HG02623 (cell line): ENCODE results near the gene SULT6B1.
A peak's percentile ranks its signal among the peaks of the same experiment; 100 is the strongest.
"Not testable (repeated sequence)": the region's sequence is repeated elsewhere in the genome, so short reads cannot be mapped to it uniquely, and the experiment has no call there.

Source experiments
- ATAC-seq: cut with Tn5 transposase; IDR thresholded peaks from one replicate; pipeline ENCODE4 v1.9.1; 2021; ENCODE audit warnings: moderate library complexity; ENCODE audit not compliant: unreplicated experiment

Gene SULT6B1, protein sequence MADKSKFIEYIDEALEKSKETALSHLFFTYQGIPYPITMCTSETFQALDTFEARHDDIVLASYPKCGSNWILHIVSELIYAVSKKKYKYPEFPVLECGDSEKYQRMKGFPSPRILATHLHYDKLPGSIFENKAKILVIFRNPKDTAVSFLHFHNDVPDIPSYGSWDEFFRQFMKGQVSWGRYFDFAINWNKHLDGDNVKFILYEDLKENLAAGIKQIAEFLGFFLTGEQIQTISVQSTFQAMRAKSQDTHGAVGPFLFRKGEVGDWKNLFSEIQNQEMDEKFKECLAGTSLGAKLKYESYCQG

DNA sequence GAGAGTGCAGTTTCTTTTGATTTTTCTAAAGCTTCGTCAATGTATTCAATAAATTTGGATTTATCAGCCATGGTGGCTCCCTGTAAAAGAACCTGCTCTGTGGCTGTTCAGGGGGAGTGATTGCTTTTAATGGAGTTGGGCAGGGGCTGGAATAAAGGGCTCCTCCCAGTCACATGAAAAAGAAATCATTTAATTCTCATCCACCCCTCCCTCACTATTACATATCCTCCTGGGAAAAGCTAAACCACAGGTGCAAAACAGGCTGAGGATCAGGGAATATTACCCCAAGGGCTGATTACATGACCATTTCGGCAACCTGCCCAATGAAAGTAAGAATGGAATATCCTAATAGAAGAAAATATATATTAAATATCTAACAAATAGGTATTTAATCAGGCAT, at the start of gene SULT6B1:
TSS of gene SULT6B1 (minus strand) at position 101 of the 400 bp plus-strand sequence. CDS start at position 71, 30 bp downstream.
- no peak for ATAC-seq

DNA sequence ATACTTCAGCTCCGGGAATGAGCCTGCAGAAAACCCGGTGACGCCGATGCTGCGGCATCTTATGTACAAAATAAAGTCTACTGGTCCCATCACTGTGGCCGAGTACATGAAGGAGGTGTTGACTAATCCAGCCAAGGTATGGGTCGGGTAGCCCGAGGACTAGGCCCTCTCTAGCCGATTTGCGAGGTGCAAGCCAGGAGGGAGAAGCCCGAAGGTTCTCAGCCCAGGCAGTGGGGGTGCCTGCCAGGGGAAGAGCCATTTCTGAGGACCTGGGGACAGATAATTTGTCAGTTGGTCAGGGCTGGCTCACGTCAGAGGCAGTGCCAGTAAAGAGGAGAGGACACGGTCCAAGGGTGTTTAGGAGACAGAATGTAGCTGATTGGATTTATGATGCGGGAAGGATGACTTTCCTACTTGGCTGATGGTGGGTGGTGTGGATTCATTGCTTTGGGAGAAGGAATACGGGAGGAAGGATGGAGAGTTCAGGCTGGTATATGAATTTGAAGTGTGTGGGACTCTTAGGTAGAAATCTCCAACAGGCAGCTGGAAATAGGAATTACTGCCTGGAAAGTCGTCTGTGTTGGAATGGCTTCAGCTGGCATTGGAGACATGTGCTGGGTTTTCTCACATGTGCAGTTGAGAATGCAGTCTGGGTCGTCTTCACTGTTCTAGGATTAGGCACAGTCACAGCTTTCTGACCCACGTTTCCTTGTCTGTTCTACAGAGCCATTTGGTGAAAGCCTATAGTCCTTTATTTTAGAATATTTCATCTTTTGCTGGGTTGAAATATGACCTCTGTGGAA, 43.9 kb upstream of the SULT6B1 start:
- no peak for ATAC-seq

DNA sequence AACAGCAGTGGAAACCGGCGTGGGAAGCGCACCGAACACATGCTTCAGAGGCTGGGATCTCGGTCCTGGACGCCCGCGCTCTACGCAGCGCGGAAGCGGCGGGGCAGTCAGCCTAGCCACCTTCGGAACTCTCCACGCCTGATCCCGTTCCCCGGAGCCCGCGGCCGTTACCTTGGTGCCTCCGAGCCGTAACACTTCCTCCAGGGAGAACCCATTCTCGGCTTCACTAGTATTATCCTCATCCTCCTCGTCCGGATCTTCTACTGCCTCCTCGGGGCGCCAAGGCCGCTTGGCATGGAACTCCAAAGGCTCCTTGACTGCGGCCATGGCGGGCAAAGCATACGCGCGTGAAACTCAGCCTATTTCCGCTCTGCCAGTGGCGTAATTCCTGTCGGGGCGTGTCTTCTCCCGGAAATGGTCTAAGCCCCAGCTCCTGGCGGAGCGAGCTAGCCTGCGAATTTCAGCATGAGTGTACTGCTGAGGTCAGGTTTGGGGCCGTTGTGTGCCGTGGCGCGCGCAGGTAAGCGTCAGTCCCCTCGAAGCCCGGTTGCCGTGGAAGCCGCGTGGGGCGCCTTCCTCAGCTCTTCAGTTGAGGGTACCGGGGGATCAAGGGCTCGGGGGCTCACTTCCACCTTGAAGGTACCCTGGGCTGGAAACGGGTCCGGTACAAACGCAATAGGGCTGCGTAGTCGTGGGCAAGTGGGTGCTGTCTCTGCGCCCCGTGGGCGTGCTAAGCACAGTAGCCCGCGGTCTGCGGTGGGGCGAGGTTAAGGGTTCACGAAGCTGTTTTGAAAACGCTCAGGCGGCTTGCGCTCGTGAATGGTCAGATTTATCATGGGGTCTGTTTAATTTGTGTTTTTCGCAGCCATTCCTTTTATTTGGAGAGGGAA, 43.0 kb upstream of the SULT6B1 start, which contains the start of the genes CEBPZ and NDUFAF7:
TSS of gene CEBPZ (minus strand) at position 356 of the 890 bp plus-strand sequence. CDS start at position 327, 29 bp downstream.
TSS of gene NDUFAF7 (plus strand) at position 418 of the 890 bp plus-strand sequence. CDS start at position 466, 48 bp downstream.
- peak; percentile 95 for ATAC-seq

DNA sequence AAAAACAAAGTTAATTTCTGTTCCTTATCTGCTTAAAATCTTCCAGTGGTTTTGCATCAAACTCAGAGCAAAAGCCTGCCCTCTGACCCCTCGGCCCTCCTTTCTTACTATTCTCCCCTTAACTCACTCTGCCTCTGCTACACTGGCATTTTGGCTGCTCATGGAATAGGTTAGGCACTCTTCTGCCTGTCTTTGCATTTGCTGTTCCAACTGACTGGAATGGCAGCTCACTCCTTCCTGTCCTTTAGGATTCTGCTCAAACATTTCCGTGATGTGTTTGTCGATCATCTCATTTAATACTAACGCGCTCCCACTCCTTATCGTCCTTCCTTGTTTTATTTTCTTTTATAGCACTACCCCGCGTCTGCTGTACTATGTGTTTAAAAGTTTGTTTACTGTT, 42.1 kb upstream of the SULT6B1 start:
- ATAC-seq: no peak

DNA sequence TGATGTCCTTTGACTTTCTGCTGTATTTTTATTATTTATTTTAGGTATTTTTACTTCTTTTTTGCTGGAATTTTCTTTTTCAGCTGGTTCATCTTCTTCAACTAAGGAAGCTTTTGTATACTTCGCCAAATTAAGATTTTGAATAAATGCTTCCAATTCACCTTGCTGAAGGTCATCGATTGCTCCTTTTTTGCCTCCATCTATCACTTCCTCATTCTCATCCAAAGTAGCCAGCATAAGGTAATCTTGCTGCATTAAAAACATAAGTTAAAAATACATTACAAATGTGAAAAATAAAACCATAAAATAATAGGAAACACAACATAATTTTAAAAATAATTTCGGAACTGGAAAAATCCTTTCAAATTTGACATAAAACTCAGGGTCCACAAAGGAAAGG, 40.3 kb upstream of the SULT6B1 start:
- ATAC-seq: no peak

DNA sequence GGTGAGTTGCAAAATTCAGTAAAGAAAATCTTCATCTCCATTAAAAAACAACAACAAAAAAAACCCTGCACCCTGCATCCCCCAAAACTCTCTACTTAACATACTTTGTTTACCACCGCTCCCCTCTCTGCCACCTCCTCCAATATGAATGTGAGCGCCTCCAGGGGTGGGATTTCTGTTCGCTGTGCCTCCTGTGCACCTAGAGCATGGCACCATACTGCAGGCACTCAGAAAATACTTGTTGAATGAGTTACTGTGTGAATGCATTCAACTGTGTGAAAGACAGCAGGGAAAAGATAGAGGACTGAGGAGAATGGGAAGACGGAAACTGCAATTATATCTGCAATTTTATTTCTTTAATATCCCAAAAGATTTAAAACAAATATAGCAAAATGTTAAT, 38.4 kb upstream of the SULT6B1 start:
- ATAC-seq: no peak

DNA sequence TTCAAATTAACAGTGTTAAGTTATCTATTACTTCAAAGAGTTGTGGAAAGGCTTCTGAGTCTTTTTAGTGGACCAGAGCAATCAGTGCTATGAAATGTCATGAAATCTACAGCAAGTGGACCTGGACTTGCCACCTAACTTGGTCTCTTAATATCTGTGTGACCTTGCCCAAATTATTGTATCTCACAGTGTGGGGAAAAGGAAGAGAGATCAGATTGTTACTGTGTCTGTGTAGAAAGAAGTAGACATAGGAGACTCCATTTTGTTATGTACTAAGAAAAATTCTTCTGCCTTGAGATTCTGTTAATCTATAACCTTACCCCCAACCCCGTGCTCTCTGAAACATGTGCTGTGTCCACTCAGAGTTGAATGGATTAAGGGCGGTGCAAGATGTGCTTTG, 36.7 kb upstream of the SULT6B1 start:
- ATAC-seq: not testable (repeated sequence)

DNA sequence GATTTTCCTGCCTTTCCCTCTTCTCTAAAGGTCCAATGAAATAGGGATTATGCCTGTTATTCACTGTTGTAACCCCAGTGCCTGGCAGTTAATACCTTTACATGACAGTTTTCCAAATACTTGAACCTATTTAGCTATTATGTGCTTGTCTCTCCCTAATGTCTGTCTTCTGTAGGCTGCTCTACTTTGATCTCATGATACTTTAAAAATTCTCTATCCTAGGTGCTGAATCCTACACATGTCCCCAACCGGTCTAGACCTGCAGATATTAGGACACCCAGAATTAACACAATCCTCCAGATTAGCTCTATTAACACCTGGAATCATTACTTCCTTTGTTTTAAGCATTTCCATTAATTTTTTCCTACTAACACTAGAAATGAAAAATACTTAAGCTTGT, 35.6 kb upstream of the SULT6B1 start:
- ATAC-seq: no peak

DNA sequence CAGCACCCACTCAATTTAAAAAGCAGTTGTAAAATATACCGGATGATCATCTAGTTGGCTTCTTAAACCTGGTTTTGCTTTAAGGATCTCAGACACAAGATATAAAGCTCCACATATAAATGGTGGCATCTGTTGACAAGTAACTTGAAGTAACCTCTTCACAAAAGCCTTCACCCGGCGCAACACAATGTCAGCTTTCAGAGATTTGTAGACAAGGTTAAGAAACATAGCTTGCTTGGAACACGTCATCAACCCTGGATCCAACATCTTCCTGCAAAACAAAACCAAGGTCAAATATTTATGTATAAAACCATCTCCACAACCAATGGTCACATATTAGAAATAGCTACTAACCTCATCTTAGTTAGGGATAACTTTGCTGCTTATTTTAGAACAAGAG, 34.7 kb upstream of the SULT6B1 start:
- ATAC-seq: no peak

DNA sequence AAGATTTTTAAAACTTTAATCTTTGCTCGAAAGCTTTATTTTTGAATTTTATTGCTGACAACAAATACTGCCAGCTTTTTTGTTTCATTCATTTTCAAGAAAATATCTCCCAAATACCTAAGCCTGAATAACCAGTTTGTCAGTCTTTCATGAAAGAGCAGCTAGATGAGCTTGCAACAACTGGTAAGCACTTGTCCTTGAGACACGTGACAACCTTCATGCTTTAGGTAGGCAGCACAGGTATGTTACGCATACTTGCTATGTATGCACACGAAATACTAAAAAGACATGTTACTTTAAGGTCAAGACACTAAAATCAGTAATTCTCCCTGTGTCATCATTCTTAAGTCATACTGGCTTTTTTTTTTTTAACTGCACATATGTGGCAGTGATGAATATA, 30.6 kb upstream of the SULT6B1 start:
- ATAC-seq: no peak

DNA sequence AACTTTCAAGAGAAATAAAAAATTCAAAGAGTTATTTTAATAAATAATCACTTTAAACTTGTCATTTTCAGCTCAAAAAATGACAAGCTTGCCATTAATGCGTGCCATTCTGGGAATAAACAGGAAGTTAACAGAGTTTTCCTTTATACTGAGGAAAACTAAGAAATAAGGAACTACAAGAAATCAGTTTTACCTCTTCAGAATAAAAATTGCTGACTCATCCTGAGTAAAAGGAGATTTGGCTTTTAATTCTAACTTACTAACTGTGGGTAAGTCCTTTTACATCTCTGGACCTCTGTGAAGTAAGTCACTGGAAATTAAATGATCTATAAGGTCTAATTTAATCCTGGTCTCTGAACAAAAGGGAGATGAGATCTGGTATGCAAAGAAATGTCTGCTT, 26.8 kb upstream of the SULT6B1 start:
- no peak for ATAC-seq

DNA sequence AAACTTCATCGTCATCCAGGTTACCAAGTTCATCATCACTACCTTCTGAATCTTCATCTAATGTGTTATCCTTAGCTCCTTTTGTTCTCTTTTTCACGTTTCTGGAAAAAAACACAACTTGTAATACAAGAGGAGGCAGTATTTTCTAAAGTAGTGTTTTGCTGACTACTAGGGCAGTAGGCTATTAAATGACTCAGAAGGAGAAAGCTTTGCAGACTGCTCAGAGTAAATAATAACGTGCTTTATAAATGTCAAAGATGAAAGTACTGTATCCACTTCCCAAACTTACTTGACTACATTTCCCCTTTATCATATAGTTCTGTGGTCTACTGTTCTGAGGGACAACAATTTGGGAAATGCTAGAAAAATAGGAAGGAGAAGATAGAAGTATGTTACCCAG, 23.5 kb upstream of the SULT6B1 start:
- no peak for ATAC-seq

DNA sequence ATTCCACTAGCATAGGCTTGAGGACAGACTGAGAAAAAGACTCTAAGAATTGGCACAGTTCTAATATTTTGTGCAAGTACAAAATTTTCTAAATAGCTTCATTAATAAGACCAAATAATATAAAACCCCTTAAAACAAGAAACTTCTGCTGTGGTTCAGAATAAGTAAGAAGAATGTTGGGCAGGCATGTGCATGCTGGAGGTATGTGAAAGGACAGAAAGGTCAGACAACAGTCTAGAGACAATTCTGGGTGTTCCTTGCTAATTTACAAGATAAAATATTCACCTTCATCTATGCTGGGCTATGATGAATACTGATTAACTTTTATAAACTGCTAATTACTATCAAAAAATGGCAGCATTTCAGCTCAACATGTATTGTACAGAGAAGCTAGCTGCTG, 22.7 kb upstream of the SULT6B1 start:
- ATAC-seq: no peak

DNA sequence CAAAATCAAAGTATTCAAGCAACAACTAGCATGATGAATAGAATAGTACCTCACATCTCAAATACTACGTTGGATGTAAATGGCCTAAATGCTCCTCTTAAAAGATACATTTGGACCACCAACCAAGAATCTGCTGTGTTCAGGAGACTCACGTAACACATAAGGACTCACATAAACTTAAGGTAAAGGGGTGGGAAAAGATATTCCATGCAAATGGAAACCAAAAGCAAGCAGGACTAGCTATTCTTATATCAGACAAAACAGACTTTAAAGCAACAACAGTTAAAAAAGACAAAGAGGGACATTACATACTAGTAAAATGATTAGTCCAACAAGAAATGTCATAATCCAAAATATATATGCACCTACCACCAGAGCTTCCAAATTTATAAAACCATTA, 18.3 kb upstream of the SULT6B1 start:
- not testable (repeated sequence) for ATAC-seq

DNA sequence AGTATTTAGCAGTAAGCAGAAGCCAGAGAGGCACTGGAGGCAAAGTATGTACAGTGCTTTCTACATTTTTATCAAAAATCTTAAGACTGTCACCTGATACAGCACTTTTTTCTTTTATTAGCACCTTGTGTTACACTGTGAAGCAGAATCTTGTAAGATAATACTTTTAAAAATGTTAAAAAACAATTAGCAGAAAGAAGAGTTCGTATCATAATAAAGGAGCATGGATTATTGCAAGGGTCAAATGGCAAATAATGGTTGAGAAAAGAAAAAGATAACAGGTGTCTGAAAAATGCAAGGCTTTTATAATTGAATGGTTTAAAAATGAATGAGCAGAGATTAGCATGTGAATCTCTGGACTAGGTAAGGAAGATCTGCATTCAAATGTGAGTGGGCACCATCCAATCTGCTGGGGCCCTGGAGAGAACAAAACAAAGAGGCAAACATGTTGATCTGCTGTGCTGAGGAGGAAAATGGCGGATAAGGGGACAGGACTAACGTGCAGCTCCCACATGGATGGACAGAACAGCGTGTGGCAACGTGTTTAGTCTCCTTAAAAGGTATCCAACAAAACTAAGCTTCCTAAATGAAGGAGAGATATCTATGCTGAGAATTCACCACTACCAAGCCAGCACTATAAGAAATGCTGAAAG, 17.3 kb upstream of the SULT6B1 start:
- no peak for ATAC-seq

DNA sequence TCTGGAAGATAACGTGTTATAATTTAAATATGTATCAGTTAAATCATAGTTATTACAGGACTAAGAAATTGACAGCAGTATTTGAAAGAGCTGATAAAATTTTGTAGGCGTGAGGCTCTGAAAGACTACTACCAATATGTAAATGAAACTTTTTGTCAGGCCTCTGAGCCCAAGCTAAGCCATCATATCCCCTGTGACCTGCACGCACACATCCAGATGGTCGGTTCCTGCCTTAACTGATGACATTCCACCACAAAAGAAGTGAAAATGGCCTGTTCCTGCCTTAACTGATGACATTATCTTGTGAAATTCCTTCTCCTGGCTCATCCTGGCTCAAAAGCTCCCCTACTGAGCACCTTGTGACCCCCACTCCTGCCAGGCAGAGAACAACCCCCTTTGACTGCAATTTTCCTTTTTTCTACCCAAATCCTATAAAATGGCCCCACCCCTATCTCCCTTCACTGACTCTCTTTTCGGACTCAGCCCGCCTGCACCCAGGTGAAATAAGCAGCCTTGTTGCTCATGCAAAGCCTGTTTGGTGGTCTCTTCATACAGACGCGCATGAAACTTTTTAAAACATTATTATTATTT, 16.7 kb upstream of the SULT6B1 start:
- not testable (repeated sequence) for ATAC-seq

DNA sequence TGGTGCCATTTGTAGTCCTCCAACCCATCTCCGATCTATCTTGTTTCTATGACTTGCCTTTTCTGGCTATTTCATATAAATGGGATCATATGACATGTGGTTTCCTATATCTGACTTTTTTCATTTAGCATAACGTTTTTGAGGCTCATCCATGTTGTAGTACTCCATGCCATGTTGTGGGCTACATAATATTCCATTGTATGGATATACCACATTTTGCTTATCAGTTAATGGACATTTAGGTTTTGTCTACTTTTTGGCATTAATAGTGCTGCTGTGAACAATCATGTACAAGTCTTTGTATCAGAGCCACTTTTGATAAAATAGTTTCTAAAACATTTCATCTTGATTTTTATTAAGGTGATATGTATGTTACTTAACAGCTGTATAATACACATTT, 15.2 kb upstream of the SULT6B1 start:
- no peak for ATAC-seq

DNA sequence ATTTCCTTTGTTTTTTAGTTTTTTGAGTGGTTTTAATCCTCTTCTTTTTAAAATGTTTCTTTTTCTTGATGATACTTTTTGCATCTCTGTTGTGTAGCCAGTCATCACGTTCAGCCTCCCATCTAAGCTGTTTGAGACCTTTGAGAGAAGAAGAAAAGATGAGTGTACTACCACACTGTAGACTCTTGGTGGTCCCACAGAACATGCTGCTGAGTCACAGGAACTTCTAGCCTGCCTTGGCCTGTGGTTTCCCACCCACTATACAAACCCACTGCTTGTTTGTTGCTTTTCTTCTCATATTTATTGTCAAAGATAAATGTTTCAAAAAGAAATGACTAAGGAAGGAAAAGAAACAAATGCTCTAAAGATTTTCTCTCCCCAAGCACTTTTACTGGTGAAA, 13.3 kb upstream of the SULT6B1 start:
- ATAC-seq: no peak

DNA sequence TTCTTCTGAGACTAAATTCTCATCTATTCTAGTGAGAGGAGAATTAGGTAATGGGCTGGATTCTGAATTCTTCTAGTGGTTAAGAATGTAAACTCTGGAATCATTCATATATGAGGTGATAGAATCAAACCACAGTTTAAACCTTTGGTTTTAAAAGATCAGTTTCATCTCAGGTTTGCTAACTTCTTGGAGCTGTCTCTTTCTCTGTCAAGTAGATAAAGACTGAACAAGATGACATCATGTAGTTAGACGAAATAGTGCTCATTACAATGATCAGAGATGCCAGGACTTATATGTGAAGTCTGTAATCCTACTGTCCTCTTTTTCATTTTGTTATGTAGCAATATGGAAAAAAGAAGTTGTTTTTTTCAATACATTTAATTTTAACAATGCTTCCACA, 12.7 kb upstream of the SULT6B1 start:
- ATAC-seq: no peak

DNA sequence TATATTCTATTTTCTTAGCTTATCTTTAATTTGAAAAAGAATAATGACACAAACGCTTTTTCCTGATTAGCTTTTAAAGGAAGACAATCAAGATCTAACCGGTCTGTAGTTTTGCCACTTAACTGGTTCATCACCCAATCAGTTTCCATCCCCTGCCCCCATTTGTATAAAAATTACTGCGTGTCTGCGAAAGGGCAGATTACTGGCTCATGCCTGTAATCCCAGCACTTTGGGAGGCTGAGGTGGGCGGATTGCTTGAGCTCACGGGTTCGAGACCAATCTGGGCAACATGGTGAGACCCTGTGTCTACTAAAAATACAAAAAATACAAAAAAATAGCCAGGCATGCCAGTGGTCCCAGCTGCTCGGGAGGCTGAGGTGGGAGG, 10.2 kb upstream of the SULT6B1 start:
- no peak for ATAC-seq
